Astrocyte (in vitro differentiated cells and primary cell): Measurements from ENCODE around the gene TRPC4AP.

Experiments used
- CTCF ChIP-seq: IDR thresholded peaks from 2 replicates; pipeline ENCODE4 v1.5.1; 2011; ENCODE audit warnings: low read depth, mild to moderate bottlenecking, inconsistent platforms, low read length, moderate library complexity; ENCODE audit not compliant: insufficient read depth
- EZH2 ChIP-seq: IDR thresholded peaks from 2 replicates; pipeline ENCODE4 v1.6.1; 2012; ENCODE audit warnings: mild to moderate bottlenecking, low read length, inconsistent platforms; ENCODE audit not compliant: insufficient read depth

GRCh38 chr20:35005463-35005961 lies 87.1 kb downstream of the TRPC4AP start:
- TF ChIP-seq CTCF (no peak), EZH2 (no peak)
